Motor neuron (in vitro differentiated cells): ENCODE measurements around the gene SLC2A8. TPM values are rescaled to one million over a fixed set of nuclear protein-coding genes. Genes with fewer than 3 reads are reported as not detected.

Experiments
- ATAC-seq, 8 experiments: fragments of 200-7000 bp; cut with Tn5 transposase; replicated peaks in 6 of 8; 2 replicates each; pipeline ENCODE4 v1.8.0; 2021; ENCODE audit warnings: mild to moderate bottlenecking in 8 of 8, moderate library complexity in 8 of 8
- H3K27ac ChIP-seq, 2 donors: fragments of 250-450 bp; sonication (Bioruptor Pico); 2 replicates each; pipeline ENCODE4 v1.9.0; 2021; ENCODE audit warnings: antibody characterized with exemption in 2 of 2, mild to moderate bottlenecking in 2 of 2, moderate library complexity in 1 of 2
- H3K4me1 ChIP-seq, 2 donors: fragments of 250-450 bp; sonication (Bioruptor Pico); replicated peaks in 1 of 2; 2 replicates each; pipeline ENCODE4 v1.6.1; 2021; ENCODE audit warnings: antibody characterized with exemption in 2 of 2, mild to moderate bottlenecking in 2 of 2, moderate library complexity in 1 of 2
- H3K4me3 ChIP-seq, 5 donors: fragments of 250-450 bp; sonication (Bioruptor Pico); 2 replicates each; pipeline ENCODE4 v1.9.0; 2021; ENCODE audit warnings: antibody characterized with exemption in 5 of 5, mild to moderate bottlenecking in 5 of 5, moderate library complexity in 4 of 5
- WGBS, 10 experiments: fragments of 450-650 bp; shearing (Covaris generic); methylation state at CpG; one replicate each; pipeline ENCODE4 v1.0.0; 2022; 5-methylcytosine and 5-hydroxymethylcytosine counted together
- in situ Hi-C, 9 experiments: fragments of 400-800 bp; cut with MboI; loops; one replicate each; pipeline ENCODE4 v1.15.0; 2021; ENCODE audit warnings: low sequenced_read_pairs in 9 of 9, low pct_unique_long_range_greater_than_20kb in 2 of 9; ENCODE audit not compliant: unreplicated experiment in 9 of 9
- total RNA-seq, 8 experiments: library from RNA; unstranded; fragments of 300-600 nt; gene quantifications; 2 replicates each; pipeline versions ENCODE4 v1.2.3 to v1.2.4, GENCODE V29; 2022

Gene SLC2A8
- total RNA-seq, 8 experiments from 2014 or later, result 9.8 to 23.3 (median 11.3) TPM

GRCh38 chr9:127395497-127396252 lies 1.3 kb upstream of the SLC2A8 start:
- Histone ChIP-seq H3K4me3 (peak overlapping the region in 2 of 5 donors; percentile 48 to 59), H3K4me1 (peaks cover 8 to 10% of the 10 kb centered on the region in 2 donors), H3K27ac (no peak overlapping the region)
- no peak for ATAC-seq
- in situ Hi-C loops, result loop anchor here in 2 of 9 experiments (25.0 kb wide), 2 partner anchors 158 to 183 kb away; no protein-coding TSS in a partner anchor
- WGBS, 10 experiments, result 62 to 100% (median 79%) methylated on average over 1 to 5 of the region's 7 CpGs; no CpG with 5 or more reads in 5 of the 10 experiments

- no peak for ATAC-seq
- H3K27ac ChIP-seq, result no peak overlapping the region
- in situ Hi-C loops, result loop anchor here in 2 of 9 experiments (25.0 kb wide), 2 partner anchors 159 to 184 kb away; no protein-coding TSS in a partner anchor
- H3K4me1 ChIP-seq, result peaks cover 5 to 7% of the 10 kb centered on the region in 2 donors
- WGBS, 10 experiments, result 0 to 60% (median 8%) methylated on average over 1 to 10 of the region's 27 CpGs; no CpG with 5 or more reads in 3 of the 10 experiments
- peak overlapping the region; percentile 41 to 59 (median 48) for H3K4me3 ChIP-seq
Observed at GRCh38 chr9:127396253-127396807, 639 bp upstream of the SLC2A8 start.

- ATAC-seq, result peak in 5 of 8 experiments; percentile 0
- WGBS, 10 experiments, result 0 to 4% (median 0%) methylated on average over 2 to 9 of the region's 55 CpGs; no CpG with 5 or more reads in 6 of the 10 experiments
- in situ Hi-C loops, result loop anchor here in 2 of 9 experiments (25.0 kb wide), 2 partner anchors 160 to 185 kb away; no protein-coding TSS in a partner anchor
- Histone ChIP-seq H3K4me1 (peaks cover 5 to 7% of the 10 kb centered on the region in 2 donors), H3K27ac (peak overlapping the region; percentile 69 to 77), H3K4me3 (peak overlapping the region; percentile 64 to 85 (median 72))
Observed at GRCh38 chr9:127397646-127398274, 791 bp downstream of the SLC2A8 start.

GRCh38 chr9:127398275-127398647 lies 1.3 kb downstream of the SLC2A8 start:
- in situ Hi-C loops, result loop anchor here in 2 of 9 experiments (25.0 kb wide), 2 partner anchors 161 to 186 kb away; no protein-coding TSS in a partner anchor
- Histone ChIP-seq H3K4me1 (peaks cover 5 to 7% of the 10 kb centered on the region in 2 donors), H3K27ac (no peak overlapping the region), H3K4me3 (peak overlapping the region; percentile 64 to 85 (median 72))
- 0 to 40% (median 27%) methylated on average over 1 to 3 of the region's 5 CpGs; no CpG with 5 or more reads in 6 of the 10 experiments for WGBS, 10 experiments
- no peak for ATAC-seq

- no peak for ATAC-seq
- Histone ChIP-seq H3K4me3 (peak overlapping the region in 1 of 5 donors; percentile 76), H3K4me1 (peaks cover 5 to 7% of the 10 kb centered on the region in 2 donors), H3K27ac (no peak overlapping the region)
- in situ Hi-C loops, result loop anchor here in 2 of 9 experiments (25.0 kb wide), 2 partner anchors 162 to 187 kb away; no protein-coding TSS in a partner anchor
- 0 to 100% (median 91%) methylated on average over 1 to 10 of the region's 13 CpGs; no CpG with 5 or more reads in 2 of the 10 experiments for WGBS, 10 experiments
Observed at GRCh38 chr9:127398715-127399400, 1.9 kb downstream of the SLC2A8 start.

- Histone ChIP-seq H3K4me1 (peaks cover 5 to 7% of the 10 kb centered on the region in 2 donors), H3K27ac (no peak overlapping the region), H3K4me3 (no peak overlapping the region)
- ATAC-seq, result no peak
- 89 to 92% methylated on average over 3 to 7 of the region's 14 CpGs; no CpG with 5 or more reads in 8 of the 10 experiments for WGBS, 10 experiments
- in situ Hi-C loops, result loop anchor here in 2 of 9 experiments (25.0 kb wide), 2 partner anchors 163 to 188 kb away; no protein-coding TSS in a partner anchor
Observed at GRCh38 chr9:127399736-127400269, 2.8 kb downstream of the SLC2A8 start.

GRCh38 chr9:127402401-127403090 lies 5.6 kb downstream of the SLC2A8 start:
- Histone ChIP-seq H3K4me1 (peaks cover 5 to 7% of the 10 kb centered on the region in 2 donors), H3K27ac (no peak overlapping the region), H3K4me3 (no peak overlapping the region)
- no peak for ATAC-seq
- 60 to 100% (median 80%) methylated on average over 1 to 6 of the region's 18 CpGs; no CpG with 5 or more reads in 5 of the 10 experiments for WGBS, 10 experiments
- in situ Hi-C loops, result no loop called here

- in situ Hi-C loops, result no loop called here
- no peak for ATAC-seq
Observed at GRCh38 chr9:127403507-127404192, 6.7 kb downstream of the SLC2A8 start.

GRCh38 chr9:127404631-127405030 lies 7.7 kb downstream of the SLC2A8 start:
- whole genome bisulfite sequencing, 10 experiments, result 100% methylated on average over 1 of the region's 23 CpGs; no CpG with 5 or more reads in 9 of the 10 experiments
- in situ Hi-C loops, result no loop called here
- H3K27ac ChIP-seq, result no peak overlapping the region

More at GRCh38 chr9:127403507-127404192, 6.7 kb downstream of the SLC2A8 start:
- Histone ChIP-seq H3K4me1 (peaks cover under 1 to 1% of the 10 kb centered on the region in 2 donors), H3K4me3 (no peak overlapping the region), H3K27ac (no peak overlapping the region)
- WGBS, 10 experiments, result 80 to 86% methylated on average over 2 to 7 of the region's 22 CpGs; no CpG with 5 or more reads in 8 of the 10 experiments

GRCh38 chr9:127405344-127406125 lies 8.6 kb downstream of the SLC2A8 start:
- ATAC-seq, result no peak
- WGBS, 10 experiments, result 60 to 100% (median 95%) methylated on average over 1 to 13 of the region's 20 CpGs; no CpG with 5 or more reads in 1 of the 10 experiments
- in situ Hi-C loops, result no loop called here
- Histone ChIP-seq H3K4me3 (no peak overlapping the region), H3K27ac (no peak overlapping the region), H3K4me1 (no peaks in the 10 kb centered on the region)

More at GRCh38 chr9:127404631-127405030, 7.7 kb downstream of the SLC2A8 start:
- Histone ChIP-seq H3K4me3 (no peak overlapping the region), H3K4me1 (no peaks in the 10 kb centered on the region)
- no peak for ATAC-seq
